HG02763 (cell line): ENCODE data around the gene C15orf39.
"Not testable (repeated sequence)": the region's sequence is repeated elsewhere in the genome, so short reads cannot be mapped to it uniquely, and the experiment has no call there.

Experiments
- ATAC-seq: cut with Tn5 transposase; IDR thresholded peaks from one replicate; pipeline ENCODE4 v1.9.1; 2021; ENCODE audit warnings: mild to moderate bottlenecking, moderate library complexity; ENCODE audit not compliant: unreplicated experiment

The C15orf39 gene

GRCh38 chr15:75209289-75209676 lies 7.6 kb downstream of the C15orf39 start:
- no peak for ATAC-seq

- no peak for ATAC-seq
Observed at GRCh38 chr15:75210811-75211230, 9.1 kb downstream of the C15orf39 start.

- ATAC-seq = no peak
Observed at GRCh38 chr15:75211436-75212199, 9.9 kb downstream of the C15orf39 start.

GRCh38 chr15:75212200-75212858 lies 10.6 kb downstream of the C15orf39 start:
- no peak for ATAC-seq

GRCh38 chr15:75213212-75213767 lies 11.6 kb downstream of the C15orf39 start:
- no peak for ATAC-seq

- no peak for ATAC-seq
Observed at GRCh38 chr15:75213768-75214221, 12.1 kb downstream of the C15orf39 start.

GRCh38 chr15:75214293-75215096 lies 12.8 kb downstream of the C15orf39 start:
- ATAC-seq = no peak

GRCh38 chr15:75215107-75216004 lies 13.7 kb downstream of the C15orf39 start:
- ATAC-seq = no peak

- ATAC-seq = no peak
Observed at GRCh38 chr15:75217012-75217411, 15.3 kb downstream of the C15orf39 start.

- ATAC-seq = not testable (repeated sequence)
Observed at GRCh38 chr15:75217574-75217973, 15.9 kb downstream of the C15orf39 start.

GRCh38 chr15:75219507-75219929 lies 17.8 kb downstream of the C15orf39 start:
- not testable (repeated sequence) for ATAC-seq

- no peak for ATAC-seq
Observed at GRCh38 chr15:75223688-75224087, 22.0 kb downstream of the C15orf39 start.

- no peak for ATAC-seq
Observed at GRCh38 chr15:75224281-75224680, 22.6 kb downstream of the C15orf39 start.

- ATAC-seq = not testable (repeated sequence)
Observed at GRCh38 chr15:75225102-75225836, 23.6 kb downstream of the C15orf39 start.

GRCh38 chr15:75225951-75226732 lies 24.5 kb downstream of the C15orf39 start:
- ATAC-seq = no peak

- ATAC-seq = not testable (repeated sequence)
Observed at GRCh38 chr15:75227112-75227511, 25.4 kb downstream of the C15orf39 start.

- ATAC-seq = no peak
Observed at GRCh38 chr15:75227663-75228280, 26.1 kb downstream of the C15orf39 start.

GRCh38 chr15:75228787-75229186 lies 27.1 kb downstream of the C15orf39 start:
- no peak for ATAC-seq
